ENCODE results near the gene BCAS3. TPM values are rescaled to one million over a fixed set of nuclear protein-coding genes. Genes with fewer than 3 reads are reported as not detected.

Gene BCAS3
- total RNA-seq, 4 donors from 2014 or later, result 18.2 to 60.6 (median 23.4) TPM

DNA sequence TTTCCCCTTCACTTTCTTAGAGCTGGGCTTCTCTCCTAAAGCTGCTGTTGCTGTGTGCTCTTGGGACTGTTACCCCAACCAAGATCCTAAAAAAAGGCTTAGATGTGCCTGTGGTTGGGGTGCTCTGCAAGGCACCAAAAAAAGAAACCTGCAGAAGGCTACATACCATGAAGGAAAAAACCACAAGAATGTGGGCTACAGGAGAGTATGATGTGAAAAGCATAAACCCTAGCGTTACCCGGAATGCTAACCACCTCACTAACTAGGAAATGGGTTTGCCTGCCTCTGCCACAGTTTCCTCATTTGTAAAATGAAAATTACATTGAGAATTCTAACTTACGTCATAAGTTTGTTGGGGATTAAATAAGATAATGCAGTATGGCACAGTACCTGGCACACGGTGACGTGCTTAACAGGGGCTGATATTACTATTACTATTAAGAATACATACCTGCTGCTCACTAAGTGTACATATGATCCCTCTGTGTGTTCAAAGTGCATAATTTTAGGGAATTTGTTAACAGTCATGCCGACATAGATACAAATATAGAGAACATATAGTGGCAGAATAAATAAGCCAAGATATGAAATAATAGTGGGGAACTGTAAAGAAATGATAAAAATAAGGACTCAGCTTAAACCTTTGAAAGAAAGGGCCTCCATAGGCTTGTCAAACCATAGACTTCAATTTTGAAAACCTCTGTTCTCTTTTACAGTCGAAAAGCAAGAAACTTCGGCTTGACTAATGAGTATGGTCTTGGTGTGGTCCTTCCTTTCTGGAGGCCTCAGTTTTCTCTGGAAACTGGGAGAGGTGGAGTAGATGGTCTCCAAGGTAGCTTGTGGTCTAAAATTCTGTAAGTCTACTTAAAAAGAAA, 544.2 kb downstream of the BCAS3 start:
- no peak for ATAC-seq
- intact Hi-C loops (cut with DNase I; ENCODE audit: low total_unique reads), result loop anchor here (2.0 kb wide), 1 partner anchor 19 kb away; no protein-coding TSS in a partner anchor
- Histone ChIP-seq H3K27ac (no peak overlapping the region), H3K36me3 (no peaks in the 10 kb centered on the region), H3K4me1 (peaks cover 7 to 12% of the 10 kb centered on the region in 2 donors), H3K4me3 (no peak overlapping the region), H3K27me3 (no peaks in the 10 kb centered on the region), H3K9me3 (no peaks in the 10 kb centered on the region)
- DNase-seq, result no peak
- TF ChIP-seq CTCF (IDR thresholded peaks at IDR 0.05 in 4 of 5, conservative IDR thresholded peaks at IDR 0.05 in 1 of 5) (no peak), POLR2A (IDR thresholded peaks at IDR 0.05) (no peak)
- in situ Hi-C loops (cut with MboI; ENCODE audit: low sequenced_read_pairs in 4 of 4), result no loop called here

DNA sequence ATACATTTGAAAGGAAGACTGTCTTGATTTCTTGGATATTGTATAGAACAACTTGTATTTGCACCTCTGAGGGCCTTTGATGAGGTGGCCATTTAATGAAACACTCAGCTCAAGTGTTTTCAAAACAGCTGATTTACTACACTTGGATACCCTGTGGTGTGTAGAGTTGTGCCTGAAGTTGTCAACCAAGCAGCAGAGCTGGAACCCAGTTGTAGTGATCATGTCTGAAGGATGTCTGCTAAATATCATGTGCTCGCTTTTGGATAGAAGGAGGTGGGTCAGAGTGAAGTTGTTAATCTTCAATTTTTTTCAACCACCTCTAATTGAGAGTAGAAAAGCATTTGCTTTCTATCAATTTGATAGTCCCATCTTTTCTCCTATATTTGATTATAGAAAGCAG, 546.1 kb downstream of the BCAS3 start:
- no peak for TF ChIP-seq CTCF (IDR thresholded peaks at IDR 0.05 in 4 of 5, conservative IDR thresholded peaks at IDR 0.05 in 1 of 5)
- no peak for TF ChIP-seq POLR2A (IDR thresholded peaks at IDR 0.05)
- intact Hi-C loops (cut with DNase I; ENCODE audit: low total_unique reads), result loop anchor here (2.0 kb wide), 1 partner anchor 21 kb away; no protein-coding TSS in a partner anchor
- Histone ChIP-seq H3K36me3 (no peaks in the 10 kb centered on the region), H3K27me3 (no peaks in the 10 kb centered on the region), H3K27ac (no peak overlapping the region), H3K4me1 (peaks cover 6 to 10% of the 10 kb centered on the region in 2 donors), H3K9me3 (no peaks in the 10 kb centered on the region), H3K4me3 (no peak overlapping the region)
- DNase-seq (no peak), ATAC-seq (no peak)
- in situ Hi-C loops (cut with MboI; ENCODE audit: low sequenced_read_pairs in 4 of 4), result no loop called here

DNA sequence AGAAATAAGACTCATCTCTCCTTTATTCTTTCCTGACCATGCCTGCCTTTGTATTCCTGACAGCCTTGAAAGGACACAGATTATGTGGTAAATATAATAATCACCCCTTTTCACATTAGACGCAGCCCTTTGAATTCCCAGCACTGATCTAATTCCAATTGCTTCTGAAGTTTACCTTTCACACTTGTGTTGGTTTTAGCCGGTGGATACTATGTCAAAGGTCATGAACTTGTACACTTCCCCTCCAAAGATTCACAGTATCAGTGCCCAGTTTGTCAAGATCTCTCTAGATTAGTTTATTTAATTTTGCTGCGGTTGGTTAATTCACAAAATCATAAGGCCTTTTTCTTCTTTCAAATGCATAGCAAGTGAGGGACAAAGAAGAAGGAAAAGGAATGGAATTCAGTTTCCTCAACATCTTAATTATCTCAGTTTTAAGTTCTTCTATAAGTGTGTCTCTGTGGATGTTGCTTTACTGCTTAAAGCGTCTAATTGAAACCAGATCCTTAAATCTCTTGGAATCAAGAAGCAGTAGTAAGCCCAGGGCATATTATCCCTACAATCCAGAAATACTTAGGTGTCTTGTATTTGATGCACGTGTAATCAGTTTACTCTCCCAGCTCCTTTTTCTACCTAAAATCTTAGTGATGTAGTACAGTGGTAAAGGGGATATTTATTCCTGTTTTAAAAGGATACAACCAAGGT, 547.7 kb downstream of the BCAS3 start:
- ATAC-seq, result no peak
- Histone ChIP-seq H3K36me3 (no peaks in the 10 kb centered on the region), H3K9me3 (no peaks in the 10 kb centered on the region), H3K27me3 (no peaks in the 10 kb centered on the region), H3K4me1 (peaks cover 0 to 3% of the 10 kb centered on the region in 2 donors), H3K4me3 (no peak overlapping the region), H3K27ac (no peak overlapping the region)
- no peak for DNase-seq
- in situ Hi-C loops (cut with MboI; ENCODE audit: low sequenced_read_pairs in 4 of 4), result no loop called here
- intact Hi-C loops (cut with DNase I; ENCODE audit: low total_unique reads), result no loop called here
- no peak for TF ChIP-seq POLR2A (IDR thresholded peaks at IDR 0.05)
- no peak for TF ChIP-seq CTCF (IDR thresholded peaks at IDR 0.05 in 4 of 5, conservative IDR thresholded peaks at IDR 0.05 in 1 of 5)

DNA sequence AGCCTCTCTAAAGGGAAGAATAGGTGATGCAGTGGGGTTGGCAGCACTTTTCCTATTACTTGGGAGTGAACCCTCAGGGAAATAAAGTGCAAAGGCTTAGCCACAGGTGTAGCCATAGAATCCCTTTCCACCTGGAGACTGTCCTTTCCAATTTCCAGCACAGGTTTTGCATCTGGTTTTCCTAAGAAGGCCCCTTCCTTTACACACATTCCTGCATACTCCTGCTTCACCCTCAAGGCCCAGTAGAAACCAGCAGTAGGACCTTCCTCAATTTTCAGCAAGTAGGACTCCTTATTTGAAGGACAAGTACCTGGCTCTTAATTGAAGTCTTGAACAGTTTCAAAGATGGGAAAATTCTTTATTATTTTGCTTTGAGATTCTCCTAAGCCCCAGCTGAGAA, 550.2 kb downstream of the BCAS3 start:
- ATAC-seq (no peak), DNase-seq (no peak)
- TF ChIP-seq POLR2A (IDR thresholded peaks at IDR 0.05) (no peak), CTCF (IDR thresholded peaks at IDR 0.05 in 4 of 5, conservative IDR thresholded peaks at IDR 0.05 in 1 of 5) (no peak)
- H3K4me1 ChIP-seq, result peaks cover 0 to 3% of the 10 kb centered on the region in 2 donors
- H3K9me3 ChIP-seq, result no peaks in the 10 kb centered on the region
- H3K27ac ChIP-seq, result no peak overlapping the region
- in situ Hi-C loops (cut with MboI; ENCODE audit: low sequenced_read_pairs in 4 of 4) (no loop called here), intact Hi-C loops (cut with DNase I; ENCODE audit: low total_unique reads) (no loop called here)
- H3K36me3 ChIP-seq, result no peaks in the 10 kb centered on the region
- no peaks in the 10 kb centered on the region for H3K27me3 ChIP-seq
- no peak overlapping the region for H3K4me3 ChIP-seq
